Neural crest cell (in vitro differentiated cells): ENCODE data around the gene EFCAB12. TPM values are rescaled to one million over a fixed set of nuclear protein-coding genes. Genes with fewer than 3 reads are reported as not detected.

ENCODE experiments used
- DNase-seq: peaks from one replicate; pipeline ENCODE4 v3.0.0; 2021; ENCODE audit warnings: low read depth, mixed read lengths, low spot score
- H3K27ac Mint-ChIP-seq: one replicate; pipeline ENCODE4 v1.8.0; 2021; ENCODE audit warnings: mild to moderate bottlenecking, mixed read lengths; ENCODE audit not compliant: unreplicated experiment
- H3K27me3 Mint-ChIP-seq: 2 replicates; pipeline ENCODE4 v1.8.0; 2021; ENCODE audit warnings: low read depth, mild to moderate bottlenecking, mixed read lengths
- H3K36me3 Mint-ChIP-seq: 2 replicates; pipeline ENCODE4 v1.8.0; 2021; ENCODE audit warnings: low read depth, mild to moderate bottlenecking, mixed read lengths
- H3K4me1 Mint-ChIP-seq: 2 replicates; pipeline ENCODE4 v1.8.0; 2021; ENCODE audit warnings: mixed read lengths
- H3K4me3 Mint-ChIP-seq: one replicate; pipeline ENCODE4 v1.8.0; 2021; ENCODE audit warnings: mild to moderate bottlenecking, mixed read lengths
- H3K9me3 Mint-ChIP-seq: 2 replicates; pipeline ENCODE4 v1.8.0; 2021; ENCODE audit warnings: mixed read lengths
- total RNA-seq: library from RNA; stranded (reverse); gene quantifications from 2 replicates; pipeline ENCODE4 v1.2.1, GENCODE V29; 2021
- TF ChIP-seq, protein P1 (sequence below): fragments of 200-600 bp; sonication (generic); conservative IDR thresholded peaks from 2 replicates; pipeline ENCODE4 v1.5.0; 2021; ENCODE audit warnings: antibody characterized with exemption, mild to moderate bottlenecking

Gene EFCAB12
- total RNA-seq, 1 donor from 2014 or later = 3.1 TPM

DNA sequence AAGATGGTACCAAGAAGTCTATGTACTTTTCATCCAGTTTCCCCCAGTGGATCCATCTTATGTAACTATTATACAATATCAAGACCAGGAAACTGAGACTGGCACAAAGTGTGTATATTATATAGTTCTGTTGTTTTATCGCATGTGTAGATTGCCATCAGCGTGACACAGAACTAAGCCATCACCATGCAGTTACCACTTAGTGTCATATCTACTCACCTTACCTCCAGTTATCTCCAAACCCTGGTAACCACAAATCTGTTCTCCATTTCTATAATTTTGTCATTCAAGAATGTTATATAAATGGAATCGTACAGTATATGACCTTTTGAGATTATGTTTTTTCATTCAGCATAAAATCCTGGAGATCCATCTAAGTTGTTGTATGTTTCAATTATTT lies 34.7 kb upstream of the EFCAB12 start:
- TF ChIP-seq, protein P1, sequence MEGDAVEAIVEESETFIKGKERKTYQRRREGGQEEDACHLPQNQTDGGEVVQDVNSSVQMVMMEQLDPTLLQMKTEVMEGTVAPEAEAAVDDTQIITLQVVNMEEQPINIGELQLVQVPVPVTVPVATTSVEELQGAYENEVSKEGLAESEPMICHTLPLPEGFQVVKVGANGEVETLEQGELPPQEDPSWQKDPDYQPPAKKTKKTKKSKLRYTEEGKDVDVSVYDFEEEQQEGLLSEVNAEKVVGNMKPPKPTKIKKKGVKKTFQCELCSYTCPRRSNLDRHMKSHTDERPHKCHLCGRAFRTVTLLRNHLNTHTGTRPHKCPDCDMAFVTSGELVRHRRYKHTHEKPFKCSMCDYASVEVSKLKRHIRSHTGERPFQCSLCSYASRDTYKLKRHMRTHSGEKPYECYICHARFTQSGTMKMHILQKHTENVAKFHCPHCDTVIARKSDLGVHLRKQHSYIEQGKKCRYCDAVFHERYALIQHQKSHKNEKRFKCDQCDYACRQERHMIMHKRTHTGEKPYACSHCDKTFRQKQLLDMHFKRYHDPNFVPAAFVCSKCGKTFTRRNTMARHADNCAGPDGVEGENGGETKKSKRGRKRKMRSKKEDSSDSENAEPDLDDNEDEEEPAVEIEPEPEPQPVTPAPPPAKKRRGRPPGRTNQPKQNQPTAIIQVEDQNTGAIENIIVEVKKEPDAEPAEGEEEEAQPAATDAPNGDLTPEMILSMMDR = no peak
- Mint-ChIP-seq H3K36me3 (peaks cover 3% of the 10 kb centered on the region), H3K27me3 (no peaks in the 10 kb centered on the region), H3K27ac (no peak overlapping the region), H3K9me3 (no peaks in the 10 kb centered on the region), H3K4me3 (no peak overlapping the region), H3K4me1 (peaks cover 15% of the 10 kb centered on the region)
- no peak for DNase-seq

DNA sequence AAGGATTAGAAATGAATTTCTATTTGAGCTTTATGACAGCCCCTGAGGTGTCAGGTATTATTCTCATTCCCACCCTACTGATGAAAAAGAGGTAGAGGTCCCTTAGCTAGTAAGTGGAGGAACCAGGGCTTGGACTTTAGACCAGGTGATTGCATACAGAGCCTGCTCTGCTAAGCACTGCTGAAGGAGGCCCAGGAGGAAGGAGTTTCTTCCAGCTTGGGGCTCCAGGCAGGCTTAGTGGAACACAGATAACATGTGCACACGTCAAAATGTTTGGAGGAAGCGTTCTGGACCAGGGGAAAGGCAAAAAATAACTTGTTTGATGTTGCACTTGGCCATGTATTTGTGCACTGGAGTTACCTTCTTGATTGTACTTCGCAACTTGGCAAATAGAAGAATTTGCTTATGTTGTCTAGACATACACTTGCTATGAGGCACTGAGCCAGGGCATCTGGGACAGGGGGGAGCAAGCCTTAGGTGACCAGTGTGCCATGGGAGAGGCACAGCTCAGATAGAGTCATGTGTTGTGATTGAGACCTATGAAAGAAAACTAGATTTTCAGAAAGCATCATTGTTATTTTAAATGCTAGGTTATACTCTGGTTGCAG lies 34.0 kb upstream of the EFCAB12 start:
- Mint-ChIP-seq H3K9me3 (no peaks in the 10 kb centered on the region), H3K27ac (peak overlapping the region; percentile 86), H3K4me1 (peaks cover 15% of the 10 kb centered on the region), H3K27me3 (no peaks in the 10 kb centered on the region), H3K36me3 (peaks cover 3% of the 10 kb centered on the region), H3K4me3 (no peak overlapping the region)
- TF ChIP-seq, protein P1 = no peak
- DNase-seq = no peak

DNA sequence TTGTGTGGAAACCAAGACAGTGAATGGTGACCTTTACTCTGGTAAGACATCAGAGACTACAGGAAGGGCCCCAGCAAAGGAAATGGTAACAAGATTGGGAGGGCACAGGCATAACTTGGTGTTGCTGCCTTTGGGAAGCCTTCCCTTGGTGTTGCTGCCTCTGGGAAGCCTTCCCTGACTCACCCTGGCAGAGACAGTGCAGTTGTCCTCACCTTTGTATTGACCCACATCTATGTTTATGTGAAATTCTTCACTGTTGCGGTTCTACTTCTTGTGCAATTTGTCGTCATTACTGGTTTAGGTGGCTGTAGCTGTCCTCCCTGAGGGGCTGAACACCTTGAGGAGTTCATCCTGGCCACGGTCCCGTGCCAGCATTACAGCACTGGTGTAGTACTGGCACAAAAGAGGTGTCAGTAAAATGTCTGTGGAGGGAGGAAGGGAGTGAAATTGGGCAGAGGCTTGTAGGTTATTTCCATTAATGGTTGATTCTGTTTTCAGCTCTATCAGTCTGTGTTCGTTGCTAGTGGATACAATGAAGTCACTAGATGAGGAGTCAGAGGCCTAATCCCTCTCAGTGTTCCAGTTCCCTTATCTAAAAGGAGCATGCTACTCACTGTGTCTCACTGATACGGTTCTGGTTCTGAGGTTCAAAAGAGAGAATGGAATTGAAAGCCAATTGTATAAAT lies 33.2 kb upstream of the EFCAB12 start:
- peaks cover 15% of the 10 kb centered on the region for H3K4me1 Mint-ChIP-seq
- TF ChIP-seq, protein P1 = no peak
- H3K4me3 Mint-ChIP-seq = no peak overlapping the region
- no peaks in the 10 kb centered on the region for H3K27me3 Mint-ChIP-seq
- no peak for DNase-seq
- H3K9me3 Mint-ChIP-seq = no peaks in the 10 kb centered on the region
- H3K27ac Mint-ChIP-seq = no peak overlapping the region
- H3K36me3 Mint-ChIP-seq = peaks cover 6% of the 10 kb centered on the region

DNA sequence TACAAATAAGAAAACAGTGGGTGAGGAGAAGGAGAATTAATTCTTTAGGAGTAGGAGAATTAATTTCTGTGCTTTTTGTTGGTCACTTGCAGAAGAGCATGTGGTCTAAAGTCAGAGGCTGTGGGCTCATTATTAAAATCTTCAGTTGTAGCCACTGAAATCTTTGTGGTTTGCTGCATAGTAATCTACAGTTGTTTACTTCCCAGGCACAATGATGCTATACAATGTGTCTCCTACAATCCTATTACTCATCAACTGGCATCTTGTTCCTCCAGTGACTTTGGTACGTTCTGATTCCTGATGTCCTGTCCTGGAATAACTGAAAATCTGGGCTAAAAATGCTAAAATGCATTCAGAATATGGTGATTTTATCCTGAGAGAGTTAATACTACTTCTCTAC lies 32.6 kb upstream of the EFCAB12 start:
- Mint-ChIP-seq H3K4me1 (peaks cover 15% of the 10 kb centered on the region), H3K27ac (peak overlapping the region; percentile 11), H3K9me3 (no peaks in the 10 kb centered on the region), H3K27me3 (no peaks in the 10 kb centered on the region), H3K36me3 (peaks cover 6% of the 10 kb centered on the region), H3K4me3 (no peak overlapping the region)
- DNase-seq = no peak
- TF ChIP-seq, protein P1 = no peak

DNA sequence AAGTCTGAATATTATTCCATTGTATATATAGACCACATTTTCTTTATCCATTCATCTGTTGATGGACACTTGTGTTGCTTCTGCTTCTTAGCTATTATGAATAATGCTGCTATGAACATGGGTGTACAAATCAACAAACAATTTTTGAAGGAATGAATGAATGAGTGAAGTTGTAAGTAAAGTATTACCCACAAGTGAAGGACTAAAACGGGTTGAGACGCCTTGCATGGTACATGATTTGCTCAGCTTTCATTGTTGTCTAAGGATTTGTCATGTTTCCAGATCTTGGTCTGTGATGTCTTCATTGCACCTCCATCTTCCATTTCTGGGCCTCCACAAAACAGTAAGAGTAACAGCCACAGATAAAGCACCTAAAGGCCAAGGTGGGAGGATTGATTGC lies 32.1 kb upstream of the EFCAB12 start:
- Mint-ChIP-seq H3K4me3 (no peak overlapping the region), H3K27ac (peak overlapping the region; percentile 11), H3K9me3 (no peaks in the 10 kb centered on the region), H3K4me1 (peaks cover 15% of the 10 kb centered on the region), H3K27me3 (no peaks in the 10 kb centered on the region), H3K36me3 (peaks cover 6% of the 10 kb centered on the region)
- TF ChIP-seq, protein P1 = no peak
- no peak for DNase-seq
